ENCODE measurements around the gene SYN1. TPM values are rescaled to one million over a fixed set of nuclear protein-coding genes. Genes with fewer than 3 reads are reported as not detected.

SYN1 gene
- polyA plus RNA-seq, 1 of the 3 experiments (the other 2 are of a cell fraction), result 0.08 TPM

DNA sequence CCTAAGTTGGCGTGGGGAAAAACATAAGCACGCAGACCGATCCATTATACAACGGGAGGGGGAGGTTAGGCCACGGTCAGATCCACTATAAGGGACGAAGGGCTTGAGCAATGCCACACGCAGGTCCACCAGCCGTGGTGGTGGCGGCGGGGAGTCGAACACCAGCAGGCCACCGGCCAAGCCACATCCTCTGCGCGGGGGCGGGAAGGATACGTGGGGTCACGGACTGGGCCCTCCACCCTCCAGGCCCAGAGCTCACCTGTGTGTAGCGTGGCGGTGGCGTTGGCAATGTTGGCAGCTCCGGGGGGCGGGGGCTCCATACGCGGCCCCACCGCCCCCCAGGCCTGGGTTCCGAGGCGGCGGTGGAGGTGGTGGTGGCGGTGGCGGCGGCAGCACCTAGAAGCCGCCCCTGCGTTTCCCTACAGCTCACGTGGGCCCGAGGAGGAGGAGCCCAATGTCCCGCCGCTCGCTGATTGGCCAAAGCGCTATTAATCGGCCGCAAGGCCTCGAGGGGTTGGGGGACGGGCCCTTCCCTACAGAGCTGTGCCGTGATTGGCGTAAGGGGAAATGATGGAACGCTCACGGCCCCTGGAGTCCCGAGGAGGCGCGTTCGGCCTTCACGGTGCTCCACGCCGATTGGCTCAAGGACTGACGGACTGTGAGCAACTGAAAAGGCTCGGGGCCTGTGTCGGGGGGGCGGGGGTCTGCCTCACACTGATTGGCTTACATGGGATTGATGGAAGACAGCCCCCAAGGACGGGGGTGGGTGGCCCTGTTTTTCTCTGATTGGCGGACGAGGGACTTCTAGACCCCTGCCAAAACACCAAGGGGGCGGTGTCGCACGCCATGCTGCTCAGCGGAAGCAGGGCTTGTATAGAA is 30.7 kb upstream of the SYN1 start, which contains the start of gene ELK1:
TSS of gene ELK1 (minus strand) at position 400 of the 879 bp plus-strand sequence. CDS start 9,122 bp downstream, outside the sequence.
- CTCF ChIA-PET, result interaction anchor here (0.8 kb wide), 1 partner anchor 14 kb away, joined by 4 read pairs; no protein-coding TSS in a partner anchor
- peak within 1 kb of the TSS; percentile 71 for H3K4me2 ChIP-seq
- no peaks in the 10 kb centered on the region for H3K9me3 ChIP-seq
- H3K27me3 ChIP-seq (ENCODE audit: insufficient read depth), result peaks cover 9% of the 10 kb centered on the region; the same call in 1 of the 2 replicates
- H3K4me3 ChIP-seq (ENCODE audit: low read depth in 2 of 2, low read length in 1 of 2), result peak within 1 kb of the TSS; percentile 63 to 67
- H3K79me2 ChIP-seq (ENCODE audit: insufficient read depth), result peaks cover 14% of the 10 kb centered on the region; the same call in 1 of the 2 replicates
- peaks cover 4 to 8% of the 10 kb centered on the region in 2 experiments; a peak in 1 of 4 replicates for H3K4me1 ChIP-seq (ENCODE audit: control insufficient read depth in 1 of 2, insufficient read depth in 2 of 2, low read depth in 1 of 2, low read length in 1 of 2)
- H3K9me2 ChIP-seq, result no peaks in the 10 kb centered on the region
- H3K9ac ChIP-seq, result peak within 1 kb of the TSS; percentile 81
- H3K36me3 ChIP-seq (replicated peaks in 1 of 2; ENCODE audit: control insufficient read depth in 1 of 2, insufficient read depth in 2 of 2, low read length in 1 of 2), result peaks cover 3 to 10% of the 10 kb centered on the region in 2 experiments
- peak; percentile 89 for DNase-seq
- H3F3A ChIP-seq (replicated peaks; ENCODE audit: insufficient read depth), result no peaks in the 10 kb centered on the region
- POLR2A ChIA-PET, result interaction anchor here (1.2 kb wide), 1 partner anchor 27 kb away, joined by 4 read pairs; no protein-coding TSS in a partner anchor
- 18% methylated on average over 29 of the region's 65 CpGs for WGBS (ENCODE audit: low lambda C conversion rate)
- H4K20me1 ChIP-seq (ENCODE audit: insufficient read depth), result no peaks in the 10 kb centered on the region
- peak within 1 kb of the TSS; percentile 51 to 60 for H3K27ac ChIP-seq (ENCODE audit: low read depth in 2 of 2, low read length in 1 of 2)
- 0 out of 2 replicates have a peak within 1 kb of the TSS, but pooled peaks have one; percentile 29 for H2AFZ ChIP-seq (ENCODE audit: low read depth)
- TF ChIP-seq RXRA (IDR thresholded peaks at IDR 0.05; ENCODE audit: borderline replicate concordance, low read depth) (no peak), EZH2phosphoT487 (IDR thresholded peaks at IDR 0.05; ENCODE audit: borderline replicate concordance, low read depth) (no peak), MEF2A (IDR thresholded peaks at IDR 0.05; ENCODE audit: borderline replicate concordance, low read depth) (no peak), TEAD4 (IDR thresholded peaks at IDR 0.05; ENCODE audit: borderline replicate concordance, insufficient read depth) (no peak), GATA2 (CRISPR knock-in tag; IDR thresholded peaks at IDR 0.05) (no peak), NFIC (IDR thresholded peaks at IDR 0.05; ENCODE audit: borderline replicate concordance) (no peak), POLR2AphosphoS5 (IDR thresholded peaks at IDR 0.05; ENCODE audit: low read depth, low read length) (0 out of 2 replicates have a peak, but pooled peaks have one; percentile 28), FOXM1 (IDR thresholded peaks at IDR 0.05; ENCODE audit: low read depth) (no peak), GABPA (IDR thresholded peaks at IDR 0.05; ENCODE audit: low read depth) (no peak), RCOR1 (IDR thresholded peaks at IDR 0.05; ENCODE audit: low read length) (no peak), CHD2 (IDR thresholded peaks at IDR 0.05; ENCODE audit: low read length, partially characterized antibody) (peak; percentile 64), NRF1 (IDR thresholded peaks at IDR 0.05; ENCODE audit: low read depth, low read length) (no peak), RAD21 (IDR thresholded peaks at IDR 0.05; ENCODE audit: low read length) (no peak), JUND (IDR thresholded peaks at IDR 0.05) (no peak), SMC3 (IDR thresholded peaks at IDR 0.05; ENCODE audit: low read depth, low read length) (no peak), TAF1 (IDR thresholded peaks at IDR 0.05; ENCODE audit: borderline replicate concordance, low read depth, low read length) (no peak), MXI1 (IDR thresholded peaks at IDR 0.05; ENCODE audit: low read depth, low read length) (peak; percentile 87), SIN3A (IDR thresholded peaks at IDR 0.05; ENCODE audit: borderline replicate concordance, low read depth, low read length) (0 out of 2 replicates have a peak, but pooled peaks have one; percentile 12), FOSL2 (IDR thresholded peaks at IDR 0.05; ENCODE audit: borderline replicate concordance, low read depth) (no peak), FOXJ3 (CRISPR knock-in tag; IDR thresholded peaks at IDR 0.05) (no peak)
- TF ChIP-seq, protein P1, sequence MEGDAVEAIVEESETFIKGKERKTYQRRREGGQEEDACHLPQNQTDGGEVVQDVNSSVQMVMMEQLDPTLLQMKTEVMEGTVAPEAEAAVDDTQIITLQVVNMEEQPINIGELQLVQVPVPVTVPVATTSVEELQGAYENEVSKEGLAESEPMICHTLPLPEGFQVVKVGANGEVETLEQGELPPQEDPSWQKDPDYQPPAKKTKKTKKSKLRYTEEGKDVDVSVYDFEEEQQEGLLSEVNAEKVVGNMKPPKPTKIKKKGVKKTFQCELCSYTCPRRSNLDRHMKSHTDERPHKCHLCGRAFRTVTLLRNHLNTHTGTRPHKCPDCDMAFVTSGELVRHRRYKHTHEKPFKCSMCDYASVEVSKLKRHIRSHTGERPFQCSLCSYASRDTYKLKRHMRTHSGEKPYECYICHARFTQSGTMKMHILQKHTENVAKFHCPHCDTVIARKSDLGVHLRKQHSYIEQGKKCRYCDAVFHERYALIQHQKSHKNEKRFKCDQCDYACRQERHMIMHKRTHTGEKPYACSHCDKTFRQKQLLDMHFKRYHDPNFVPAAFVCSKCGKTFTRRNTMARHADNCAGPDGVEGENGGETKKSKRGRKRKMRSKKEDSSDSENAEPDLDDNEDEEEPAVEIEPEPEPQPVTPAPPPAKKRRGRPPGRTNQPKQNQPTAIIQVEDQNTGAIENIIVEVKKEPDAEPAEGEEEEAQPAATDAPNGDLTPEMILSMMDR (IDR thresholded peaks at IDR 0.05), result no peak
- TF ChIP-seq, protein P2, sequence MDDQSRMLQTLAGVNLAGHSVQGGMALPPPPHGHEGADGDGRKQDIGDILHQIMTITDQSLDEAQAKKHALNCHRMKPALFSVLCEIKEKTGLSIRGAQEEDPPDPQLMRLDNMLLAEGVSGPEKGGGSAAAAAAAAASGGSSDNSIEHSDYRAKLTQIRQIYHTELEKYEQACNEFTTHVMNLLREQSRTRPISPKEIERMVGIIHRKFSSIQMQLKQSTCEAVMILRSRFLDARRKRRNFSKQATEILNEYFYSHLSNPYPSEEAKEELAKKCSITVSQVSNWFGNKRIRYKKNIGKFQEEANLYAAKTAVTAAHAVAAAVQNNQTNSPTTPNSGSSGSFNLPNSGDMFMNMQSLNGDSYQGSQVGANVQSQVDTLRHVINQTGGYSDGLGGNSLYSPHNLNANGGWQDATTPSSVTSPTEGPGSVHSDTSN (IDR thresholded peaks at IDR 0.05), result peak; percentile 90
- TF ChIP-seq, protein P3, sequence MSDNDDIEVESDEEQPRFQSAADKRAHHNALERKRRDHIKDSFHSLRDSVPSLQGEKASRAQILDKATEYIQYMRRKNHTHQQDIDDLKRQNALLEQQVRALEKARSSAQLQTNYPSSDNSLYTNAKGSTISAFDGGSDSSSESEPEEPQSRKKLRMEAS (IDR thresholded peaks at IDR 0.05; ENCODE audit: low read depth), result peak; percentile 56; the same call in 1 of the 2 replicates
- TF ChIP-seq, protein P4, sequence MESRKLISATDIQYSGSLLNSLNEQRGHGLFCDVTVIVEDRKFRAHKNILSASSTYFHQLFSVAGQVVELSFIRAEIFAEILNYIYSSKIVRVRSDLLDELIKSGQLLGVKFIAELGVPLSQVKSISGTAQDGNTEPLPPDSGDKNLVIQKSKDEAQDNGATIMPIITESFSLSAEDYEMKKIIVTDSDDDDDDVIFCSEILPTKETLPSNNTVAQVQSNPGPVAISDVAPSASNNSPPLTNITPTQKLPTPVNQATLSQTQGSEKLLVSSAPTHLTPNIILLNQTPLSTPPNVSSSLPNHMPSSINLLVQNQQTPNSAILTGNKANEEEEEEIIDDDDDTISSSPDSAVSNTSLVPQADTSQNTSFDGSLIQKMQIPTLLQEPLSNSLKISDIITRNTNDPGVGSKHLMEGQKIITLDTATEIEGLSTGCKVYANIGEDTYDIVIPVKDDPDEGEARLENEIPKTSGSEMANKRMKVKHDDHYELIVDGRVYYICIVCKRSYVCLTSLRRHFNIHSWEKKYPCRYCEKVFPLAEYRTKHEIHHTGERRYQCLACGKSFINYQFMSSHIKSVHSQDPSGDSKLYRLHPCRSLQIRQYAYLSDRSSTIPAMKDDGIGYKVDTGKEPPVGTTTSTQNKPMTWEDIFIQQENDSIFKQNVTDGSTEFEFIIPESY (IDR thresholded peaks at IDR 0.05; ENCODE audit: borderline replicate concordance, low read depth), result no peak
- TF ChIP-seq, protein P5, sequence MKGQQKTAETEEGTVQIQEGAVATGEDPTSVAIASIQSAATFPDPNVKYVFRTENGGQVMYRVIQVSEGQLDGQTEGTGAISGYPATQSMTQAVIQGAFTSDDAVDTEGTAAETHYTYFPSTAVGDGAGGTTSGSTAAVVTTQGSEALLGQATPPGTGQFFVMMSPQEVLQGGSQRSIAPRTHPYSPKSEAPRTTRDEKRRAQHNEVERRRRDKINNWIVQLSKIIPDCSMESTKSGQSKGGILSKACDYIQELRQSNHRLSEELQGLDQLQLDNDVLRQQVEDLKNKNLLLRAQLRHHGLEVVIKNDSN (IDR thresholded peaks at IDR 0.05; ENCODE audit: borderline replicate concordance, low read depth), result peak; percentile 87
- TF ChIP-seq, protein P6, sequence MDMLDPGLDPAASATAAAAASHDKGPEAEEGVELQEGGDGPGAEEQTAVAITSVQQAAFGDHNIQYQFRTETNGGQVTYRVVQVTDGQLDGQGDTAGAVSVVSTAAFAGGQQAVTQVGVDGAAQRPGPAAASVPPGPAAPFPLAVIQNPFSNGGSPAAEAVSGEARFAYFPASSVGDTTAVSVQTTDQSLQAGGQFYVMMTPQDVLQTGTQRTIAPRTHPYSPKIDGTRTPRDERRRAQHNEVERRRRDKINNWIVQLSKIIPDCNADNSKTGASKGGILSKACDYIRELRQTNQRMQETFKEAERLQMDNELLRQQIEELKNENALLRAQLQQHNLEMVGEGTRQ (IDR thresholded peaks at IDR 0.05; ENCODE audit: borderline replicate concordance, low read depth, low read length), result 0 out of 2 replicates have a peak, but pooled peaks have one; percentile 33
